Spinal cord (tissue), 10 donors: ENCODE measurements around the gene ASPM. TPM values are rescaled to one million over a fixed set of nuclear protein-coding genes. Genes with fewer than 3 reads are reported as not detected.
A peak's percentile ranks its signal among the peaks of the same experiment; 100 is the strongest.

Source experiments
- DNase-seq, 6 donors: peaks; one replicate each; pipeline versions ENCODE4 v3.0.0 to v3.0.0-alpha.2; 2013 to 2015; ENCODE audit warnings: low spot score in 6 of 6, low read depth in 4 of 6
- H3K27ac ChIP-seq: one replicate; pipeline ENCODE4 v1.5.1; 2013; ENCODE audit warnings: low read depth, low read length, control low read depth
- H3K27me3 ChIP-seq: one replicate; pipeline ENCODE4 v1.6.1; 2013; ENCODE audit warnings: low read length; ENCODE audit not compliant: control insufficient read depth, insufficient read depth
- H3K36me3 ChIP-seq: one replicate; pipeline ENCODE4 v1.6.1; 2013; ENCODE audit warnings: low read length; ENCODE audit not compliant: control insufficient read depth, insufficient read depth
- H3K4me1 ChIP-seq: one replicate; pipeline ENCODE4 v1.6.1; 2013; ENCODE audit warnings: low read length; ENCODE audit not compliant: control insufficient read depth, insufficient read depth
- H3K4me3 ChIP-seq: one replicate; pipeline ENCODE4 v1.5.1; 2013; ENCODE audit warnings: low read depth, low read length, control low read depth
- H3K9me3 ChIP-seq: one replicate; pipeline ENCODE4 v1.6.1; 2013; ENCODE audit warnings: low read length; ENCODE audit not compliant: control insufficient read depth, insufficient read depth
- WGBS: methylation state at CpG from one replicate; pipeline ENCODE4 v1.1.5; 2013; ENCODE audit warnings: missing lambda C conversion rate; ENCODE audit not compliant: insufficient coverage; 5-methylcytosine and 5-hydroxymethylcytosine counted together
- long read RNA-seq, 4 donors: transcript quantifications; one replicate each; lab custom pipeline, GENCODE V29; 2026
- polyA plus RNA-seq, 2 donors: library from polyadenylated mRNA; unstranded; fragments of 120-200 nt; gene quantifications; one replicate each; pipeline ENCODE4 v1.2.1, GENCODE V29; 2013; ENCODE audit not compliant: insufficient read length in 2 of 2
- total RNA-seq, 2 donors: library from RNA; depleted of rRNA in 1 of 2; stranded (reverse); fragments of 120-200 nt in 1 of 2; fragments of >200 nt in 1 of 2; gene quantifications; one replicate each; pipeline versions ENCODE4 v1.2.3 to v1.2.4, GENCODE V29; 2013 to 2014
- donor health status: healthy.

Gene ASPM
- total RNA-seq (10 to 100 TPM; 14.4 to 18.3 TPM), polyA plus RNA-seq (10 to 100 TPM in 1 of 2 donors, 1 to 10 TPM in 1; 7.6 to 12.3 TPM)
- long read RNA-seq, donor 1, result 0 reads
- long read RNA-seq, donor 2, result 0 reads
- long read RNA-seq, donor 3, partial matches to known transcripts, result 5 of 5 reads
- long read RNA-seq, donor 3, other reads (novel, unspliced or antisense), result 0 of 5 reads
- long read RNA-seq, donor 4, partial matches to known transcripts, result 15 of 15 reads
- long read RNA-seq, donor 4, other reads (novel, unspliced or antisense), result 0 of 15 reads

DNA sequence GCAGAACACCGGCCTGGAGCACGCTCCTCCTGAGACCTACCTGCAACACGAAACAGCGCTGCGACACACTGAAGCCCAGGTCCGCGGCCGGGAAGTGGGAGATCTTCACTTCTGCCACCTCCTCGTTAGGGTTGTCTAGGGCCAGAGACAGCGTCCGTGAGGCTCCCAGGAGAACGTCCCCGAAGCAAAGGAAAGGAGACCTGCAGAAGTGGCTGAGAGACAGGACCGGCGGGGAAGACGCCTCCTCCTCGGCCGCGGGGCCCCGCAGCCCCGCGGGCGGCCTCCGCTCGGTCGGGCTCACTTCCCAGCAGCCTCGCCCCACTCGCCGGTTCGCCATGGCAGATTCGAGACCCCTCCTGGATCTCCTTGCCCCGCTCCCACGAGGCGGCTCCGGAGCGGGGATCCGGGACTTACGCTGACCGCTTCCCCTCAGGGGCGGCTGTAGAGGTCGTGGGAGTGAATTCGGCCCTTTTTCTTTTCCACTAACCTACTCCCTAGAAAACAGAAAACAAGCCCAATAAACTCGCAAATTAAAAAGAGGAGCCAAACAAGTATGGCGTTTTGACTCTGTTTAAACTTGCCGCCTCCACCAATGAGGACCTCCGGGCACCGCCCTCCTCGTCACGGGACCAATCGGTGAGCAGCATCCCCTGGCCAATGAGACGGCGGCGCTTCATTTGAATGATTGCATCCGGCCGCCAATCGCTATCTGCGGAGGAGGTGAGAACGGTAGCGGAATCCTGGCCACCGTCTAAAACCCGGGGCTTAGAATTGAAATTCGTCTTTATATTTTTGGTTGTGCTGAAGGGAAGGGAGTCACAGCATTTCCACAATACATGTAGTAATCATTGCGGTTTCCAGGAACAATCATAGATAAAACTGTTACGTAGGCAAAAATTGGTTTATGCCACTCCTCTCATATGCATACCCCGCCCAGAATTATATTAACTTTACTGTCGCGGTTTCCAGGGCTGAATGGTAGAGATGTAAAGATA, at the start of gene ASPM:
ASPM (minus strand) TSS at position 569 of the 995 bp plus-strand sequence; CDS start at position 337, 232 bp downstream.
- Histone ChIP-seq H3K9me3 (no peaks in the 10 kb centered on the region), H3K36me3 (no peaks in the 10 kb centered on the region), H3K4me3 (peak within 1 kb of the TSS; percentile 89), H3K27ac (peak within 1 kb of the TSS; percentile 72), H3K4me1 (peaks cover 11% of the 10 kb centered on the region), H3K27me3 (no peaks in the 10 kb centered on the region)
- peak; percentile 76 to 98 (median 90) for DNase-seq
- under 1% methylated on average over 50 of the region's 67 CpGs for WGBS

DNA sequence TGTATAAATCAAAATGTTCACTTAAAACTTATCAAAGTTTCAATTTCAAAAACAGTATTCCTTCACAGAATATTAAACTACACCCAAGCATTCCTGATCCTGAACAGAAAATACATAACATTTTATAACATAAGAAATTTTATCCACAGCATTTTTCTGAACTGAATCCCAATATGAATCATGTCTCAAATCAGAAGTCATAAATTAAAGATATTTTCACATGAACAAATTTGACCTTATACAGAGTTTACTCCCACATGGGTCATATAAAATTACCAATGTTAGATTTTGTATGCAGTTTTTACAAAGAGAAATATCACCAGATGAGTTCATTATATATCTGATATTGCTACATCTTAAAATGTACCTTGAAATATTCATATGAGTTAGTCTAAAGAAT, 48.6 kb upstream of the ASPM start:
- Histone ChIP-seq H3K4me1 (no peaks in the 10 kb centered on the region), H3K4me3 (no peak overlapping the region), H3K27ac (no peak overlapping the region), H3K36me3 (no peaks in the 10 kb centered on the region), H3K27me3 (no peaks in the 10 kb centered on the region), H3K9me3 (no peaks in the 10 kb centered on the region)
- DNase-seq, result no peak

GRCh38 chr1:197184190-197184589, 37.7 kb upstream of the ASPM start:
- H3K27me3 ChIP-seq, result no peaks in the 10 kb centered on the region
- H3K9me3 ChIP-seq, result no peaks in the 10 kb centered on the region
- H3K27ac ChIP-seq, result no peak overlapping the region
- H3K4me1 ChIP-seq, result no peaks in the 10 kb centered on the region
- no CpG with 5 or more reads among the region's 1 CpG for WGBS
- DNase-seq, result no peak
- no peak overlapping the region for H3K4me3 ChIP-seq
- peaks cover 9% of the 10 kb centered on the region for H3K36me3 ChIP-seq

GRCh38 chr1:197183195-197183748, 36.8 kb upstream of the ASPM start:
- Histone ChIP-seq H3K4me1 (no peaks in the 10 kb centered on the region), H3K27me3 (no peaks in the 10 kb centered on the region), H3K27ac (no peak overlapping the region), H3K36me3 (peaks cover 7% of the 10 kb centered on the region), H3K9me3 (no peaks in the 10 kb centered on the region), H3K4me3 (no peak overlapping the region)
- WGBS, result 86% methylated on average over 2 of the region's 5 CpGs
- DNase-seq, result no peak

DNA sequence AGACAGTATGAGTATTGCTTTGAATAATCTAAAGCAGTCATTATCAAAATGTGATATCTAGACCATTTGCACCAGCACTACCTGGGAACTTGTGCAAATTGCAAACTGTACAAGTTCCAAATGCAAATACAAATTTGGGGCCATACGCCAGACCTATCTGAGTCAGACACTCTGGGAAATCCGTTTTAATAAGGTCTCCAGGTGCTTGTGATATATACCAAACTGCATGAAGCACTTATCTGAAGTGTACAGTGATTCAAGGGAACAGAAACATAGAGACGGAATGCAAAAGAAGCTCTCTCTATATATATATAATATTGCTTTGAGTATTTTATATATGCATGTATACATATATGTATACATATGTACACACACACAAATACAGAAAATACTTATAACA, 36.2 kb upstream of the ASPM start:
- H3K36me3 ChIP-seq, result peaks cover 7% of the 10 kb centered on the region
- no peaks in the 10 kb centered on the region for H3K4me1 ChIP-seq
- no peaks in the 10 kb centered on the region for H3K9me3 ChIP-seq
- H3K27me3 ChIP-seq, result no peaks in the 10 kb centered on the region
- 100% methylated on average over 1 of the region's 3 CpGs for WGBS
- H3K4me3 ChIP-seq, result no peak overlapping the region
- DNase-seq, result no peak
- no peak overlapping the region for H3K27ac ChIP-seq

- H3K36me3 ChIP-seq, result peaks cover 7% of the 10 kb centered on the region
- no peaks in the 10 kb centered on the region for H3K4me1 ChIP-seq
- H3K9me3 ChIP-seq, result no peaks in the 10 kb centered on the region
- no CpG with 5 or more reads among the region's 3 CpGs for WGBS
- H3K27ac ChIP-seq, result no peak overlapping the region
- H3K4me3 ChIP-seq, result no peak overlapping the region
- no peak for DNase-seq
- H3K27me3 ChIP-seq, result no peaks in the 10 kb centered on the region
Measured at GRCh38 chr1:197181982-197182381, 35.5 kb upstream of the ASPM start.

- H3K27ac ChIP-seq, result no peak overlapping the region
- H3K27me3 ChIP-seq, result no peaks in the 10 kb centered on the region
- WGBS, result no CpG with 5 or more reads among the region's 3 CpGs
- no peaks in the 10 kb centered on the region for H3K9me3 ChIP-seq
- peak in 4 of 6 donors; percentile 20 to 85 (median 46) for DNase-seq
- no peak overlapping the region for H3K4me3 ChIP-seq
- no peaks in the 10 kb centered on the region for H3K4me1 ChIP-seq
- H3K36me3 ChIP-seq, result no peaks in the 10 kb centered on the region
Measured at GRCh38 chr1:197180252-197180878, 33.9 kb upstream of the ASPM start.

DNA sequence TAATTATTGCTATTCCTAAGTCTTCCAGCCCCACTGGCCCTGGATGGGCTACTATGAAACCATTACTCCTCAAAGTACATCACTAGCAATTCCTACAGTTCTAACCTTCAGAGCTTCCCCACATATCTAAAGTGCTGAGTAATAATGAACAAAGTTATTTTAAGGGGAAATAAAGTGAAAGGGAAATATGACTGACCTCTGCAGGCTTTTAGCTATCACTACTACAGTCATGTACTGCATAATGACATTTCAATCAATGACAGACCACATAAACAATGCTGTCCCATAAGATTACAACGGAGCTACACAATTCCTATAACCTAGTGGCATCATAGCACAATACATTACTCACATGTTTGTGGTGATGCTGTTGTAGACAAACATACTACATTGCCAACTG, 32.5 kb upstream of the ASPM start:
- H3K4me3 ChIP-seq, result no peak overlapping the region
- no peaks in the 10 kb centered on the region for H3K27me3 ChIP-seq
- WGBS, result no CpG with 5 or more reads among the region's 1 CpG
- no peak for DNase-seq
- no peaks in the 10 kb centered on the region for H3K36me3 ChIP-seq
- H3K27ac ChIP-seq, result no peak overlapping the region
- no peaks in the 10 kb centered on the region for H3K4me1 ChIP-seq
- no peaks in the 10 kb centered on the region for H3K9me3 ChIP-seq

DNA sequence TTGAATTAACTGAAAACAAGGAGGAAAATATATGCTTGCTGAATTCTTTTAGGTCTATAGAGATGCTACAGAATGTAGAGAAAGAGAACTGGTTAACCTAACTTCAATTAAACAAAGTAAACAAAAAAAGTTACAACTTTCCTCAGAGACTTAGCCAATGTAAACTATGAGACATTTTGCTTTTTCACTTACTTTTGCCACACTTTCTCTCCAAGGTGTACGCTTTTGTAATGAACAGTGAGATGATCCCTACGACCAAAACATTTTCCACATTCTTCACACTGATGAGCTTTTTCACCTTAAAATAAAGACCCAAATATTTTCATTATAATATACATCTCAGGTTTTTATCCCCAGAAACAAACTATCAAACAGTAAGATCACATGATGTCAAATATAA, 28.3 kb upstream of the ASPM start:
- 100% methylated on average over 2 of the region's 2 CpGs for WGBS
- no peaks in the 10 kb centered on the region for H3K36me3 ChIP-seq

More for the DNA sequence above, 28.3 kb upstream of the ASPM start:
- no peak for DNase-seq
- no peaks in the 10 kb centered on the region for H3K9me3 ChIP-seq
- no peak overlapping the region for H3K27ac ChIP-seq
- no peaks in the 10 kb centered on the region for H3K27me3 ChIP-seq
- no peaks in the 10 kb centered on the region for H3K4me1 ChIP-seq
- H3K4me3 ChIP-seq, result no peak overlapping the region
